Neural progenitor cell (in vitro differentiated cells): ENCODE data around the gene PDZRN4. TPM values are rescaled to one million over a fixed set of nuclear protein-coding genes. Genes with fewer than 3 reads are reported as not detected.
"Not testable (repeated sequence)": the region's sequence is repeated elsewhere in the genome, so short reads cannot be mapped to it uniquely, and the experiment has no call there.

Experiments used
- DNase-seq: peaks from one replicate; pipeline ENCODE4 v3.0.0-alpha.2; 2016; ENCODE audit warnings: low spot score
- H2AFZ ChIP-seq: fragments of 200-600 bp; sonication (generic); replicated peaks from 2 replicates; pipeline ENCODE4 v1.6.1; 2016; ENCODE audit warnings: antibody characterized with exemption
- H3F3A ChIP-seq: fragments of 200-600 bp; sonication (generic); 2 replicates; pipeline ENCODE4 v1.6.1; 2016; ENCODE audit warnings: antibody characterized with exemption, low read depth
- H3K27ac ChIP-seq: fragments of 200-600 bp; sonication (generic); 2 replicates; pipeline ENCODE4 v1.5.1; 2016; ENCODE audit warnings: mild to moderate bottlenecking
- H3K27me3 ChIP-seq: fragments of 200-600 bp; sonication (generic); 2 replicates; pipeline ENCODE4 v1.6.1; 2016; ENCODE audit warnings: mild to moderate bottlenecking, moderate library complexity
- H3K36me3 ChIP-seq: fragments of 200-600 bp; sonication (generic); 2 replicates; pipeline ENCODE4 v1.5.1; 2016
- H3K4me1 ChIP-seq: fragments of 200-600 bp; sonication (generic); 2 replicates; pipeline ENCODE4 v1.6.1; 2016; ENCODE audit warnings: mixed run types
- H3K4me2 ChIP-seq: fragments of 200-600 bp; sonication (generic); 2 replicates; pipeline ENCODE4 v1.6.1; 2016
- H3K4me3 ChIP-seq: fragments of 200-600 bp; sonication (generic); 2 replicates; pipeline ENCODE4 v1.5.1; 2016
- H3K79me2 ChIP-seq: fragments of 200-600 bp; sonication (generic); 2 replicates; pipeline ENCODE4 v1.6.1; 2016; ENCODE audit warnings: low read depth
- H3K9ac ChIP-seq: fragments of 200-600 bp; sonication (generic); 2 replicates; pipeline ENCODE4 v1.6.1; 2016
- H3K9me3 ChIP-seq: fragments of 200-600 bp; sonication (generic); 2 replicates; pipeline ENCODE4 v1.5.1; 2016; ENCODE audit warnings: low read depth
- H4K20me1 ChIP-seq: fragments of 200-600 bp; sonication (generic); 2 replicates; pipeline ENCODE4 v1.6.1; 2016; ENCODE audit warnings: low read depth
- H3K27ac Mint-ChIP-seq: 3 replicates; pipeline ENCODE4 v1.8.0; 2021; ENCODE audit warnings: mixed read lengths
- H3K27me3 Mint-ChIP-seq: 2 replicates; pipeline ENCODE4 v1.8.0; 2022; ENCODE audit warnings: low read depth, mild to moderate bottlenecking, inconsistent platforms, moderate library complexity, mixed read lengths; ENCODE audit not compliant: insufficient read depth
- H3K36me3 Mint-ChIP-seq: 3 replicates; pipeline ENCODE4 v1.8.0; 2021; ENCODE audit warnings: mixed read lengths
- H3K4me1 Mint-ChIP-seq: 3 replicates; pipeline ENCODE4 v1.8.0; 2021; ENCODE audit warnings: mixed read lengths
- H3K4me3 Mint-ChIP-seq: 3 replicates; pipeline ENCODE4 v1.8.0; 2021; ENCODE audit warnings: mild to moderate bottlenecking, moderate library complexity, mixed read lengths
- H3K9me3 Mint-ChIP-seq: 3 replicates; pipeline ENCODE4 v1.8.0; 2020; ENCODE audit warnings: mixed read lengths
- CTCF ChIP-seq: fragments of 200-600 bp; sonication (generic); IDR thresholded peaks from 2 replicates; pipeline ENCODE4 v1.5.1; 2017; ENCODE audit warnings: antibody characterized with exemption, mild to moderate bottlenecking
- EZH2 ChIP-seq: fragments of 200-600 bp; sonication (generic); IDR thresholded peaks from 2 replicates; pipeline ENCODE4 v1.6.1; 2017; ENCODE audit warnings: antibody characterized with exemption, mild to moderate bottlenecking, moderate library complexity
- EZH2phosphoT487 ChIP-seq: fragments of 200-600 bp; sonication (generic); IDR thresholded peaks from 2 replicates; pipeline ENCODE4 v1.6.1; 2017; ENCODE audit warnings: antibody characterized with exemption
- total RNA-seq: library from RNA; depleted of rRNA; stranded (reverse); fragments of >200 nt; gene quantifications from 2 replicates; pipeline ENCODE4 v1.2.3, GENCODE V29; 2015; ENCODE audit warnings: low replicate concordance

Gene PDZRN4
- total RNA-seq, 1 donor from 2014 or later = 0.06 TPM

DNA sequence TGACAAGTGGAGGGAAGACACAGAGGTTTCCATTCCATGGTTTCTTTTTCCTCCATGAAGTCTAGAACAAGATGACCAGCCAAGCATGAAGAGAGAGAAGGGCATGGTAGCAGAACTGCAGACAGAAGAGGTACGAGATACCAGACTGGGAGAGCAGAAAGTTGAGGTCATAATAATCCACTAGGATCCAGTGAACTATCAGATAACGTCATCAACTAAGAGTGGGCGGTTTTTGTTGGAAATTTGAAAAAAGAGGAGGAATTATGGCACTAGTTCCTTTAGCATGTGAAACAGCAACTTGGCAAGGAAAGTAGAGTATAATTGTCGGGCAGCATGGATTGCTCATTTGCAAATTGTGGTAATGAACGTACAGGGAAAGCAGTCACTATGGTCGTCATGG lies 357.6 kb downstream of the PDZRN4 start:
- H3K4me3 Mint-ChIP-seq = no peak overlapping the region
- no peaks in the 10 kb centered on the region for H3K36me3 Mint-ChIP-seq
- Histone ChIP-seq H3K79me2 (no peaks in the 10 kb centered on the region), H4K20me1 (no peaks in the 10 kb centered on the region), H3F3A (no peaks in the 10 kb centered on the region), H3K4me3 (no peak overlapping the region), H3K27me3 (no peaks in the 10 kb centered on the region), H3K36me3 (no peaks in the 10 kb centered on the region), H3K4me1 (no peaks in the 10 kb centered on the region), H3K4me2 (no peak overlapping the region), H3K9ac (no peak overlapping the region), H3K9me3 (no peaks in the 10 kb centered on the region), H2AFZ (no peak overlapping the region), H3K27ac (no peak overlapping the region)
- H3K4me1 Mint-ChIP-seq = no peaks in the 10 kb centered on the region
- no peak for TF ChIP-seq EZH2phosphoT487
- no peak for TF ChIP-seq CTCF
- TF ChIP-seq EZH2 = no peak
- DNase-seq = no peak
- peaks cover 2% of the 10 kb centered on the region for H3K27me3 Mint-ChIP-seq
- H3K9me3 Mint-ChIP-seq = no peaks in the 10 kb centered on the region
- no peak overlapping the region for H3K27ac Mint-ChIP-seq

DNA sequence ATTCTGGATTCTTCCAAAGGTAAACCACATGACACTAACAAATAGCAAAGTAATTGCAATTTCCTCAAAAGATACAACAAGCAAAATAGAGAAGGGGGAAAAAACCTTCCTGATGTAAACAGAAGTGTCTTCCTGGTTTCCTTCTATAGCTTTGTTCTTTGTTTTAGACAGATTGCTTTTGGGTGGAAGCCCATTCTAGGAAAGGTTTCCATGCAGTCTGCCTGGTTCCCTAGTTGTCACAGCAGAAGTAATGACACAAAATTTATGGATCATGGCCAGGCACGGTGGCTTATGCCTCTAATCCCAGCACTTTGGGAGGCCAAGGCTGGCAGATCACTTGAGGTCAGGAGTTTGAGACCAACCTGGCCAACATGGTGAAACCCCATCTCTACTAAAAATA lies 359.0 kb downstream of the PDZRN4 start:
- H3K36me3 ChIP-seq, H2AFZ ChIP-seq, H3K9me3 ChIP-seq, H3K36me3 Mint-ChIP-seq, H3K79me2 ChIP-seq, H3K4me2 ChIP-seq, H3F3A ChIP-seq, H3K9me3 Mint-ChIP-seq, H4K20me1 ChIP-seq, H3K4me1 ChIP-seq, H3K4me3 ChIP-seq, H3K27ac ChIP-seq, H3K9ac ChIP-seq, H3K27ac Mint-ChIP-seq, H3K4me1 Mint-ChIP-seq, DNase-seq, H3K27me3 Mint-ChIP-seq, H3K4me3 Mint-ChIP-seq, H3K27me3 ChIP-seq: not testable (repeated sequence)

GRCh38 chr12:41548926-41549325 lies 360.8 kb downstream of the PDZRN4 start:
- no peak overlapping the region for H3K27ac ChIP-seq
- peaks cover 2% of the 10 kb centered on the region for H3K27me3 Mint-ChIP-seq
- DNase-seq = no peak
- no peaks in the 10 kb centered on the region for H3F3A ChIP-seq
- no peaks in the 10 kb centered on the region for H3K9me3 Mint-ChIP-seq
- H3K9ac ChIP-seq = no peak overlapping the region
- no peak overlapping the region for H3K4me3 Mint-ChIP-seq
- H3K79me2 ChIP-seq = no peaks in the 10 kb centered on the region
- no peaks in the 10 kb centered on the region for H3K36me3 Mint-ChIP-seq
- H3K4me1 Mint-ChIP-seq = no peaks in the 10 kb centered on the region
- H3K9me3 ChIP-seq = no peaks in the 10 kb centered on the region
- no peaks in the 10 kb centered on the region for H3K27me3 ChIP-seq
- no peak overlapping the region for H3K27ac Mint-ChIP-seq
- H2AFZ ChIP-seq = no peak overlapping the region
- H4K20me1 ChIP-seq = no peaks in the 10 kb centered on the region
- TF ChIP-seq EZH2 (no peak), CTCF (no peak), EZH2phosphoT487 (no peak)
- no peaks in the 10 kb centered on the region for H3K4me1 ChIP-seq
- H3K4me2 ChIP-seq = no peak overlapping the region
- no peak overlapping the region for H3K4me3 ChIP-seq
- no peaks in the 10 kb centered on the region for H3K36me3 ChIP-seq

- Mint-ChIP-seq H3K4me3 (no peak overlapping the region), H3K27ac (no peak overlapping the region), H3K27me3 (no peaks in the 10 kb centered on the region), H3K4me1 (no peaks in the 10 kb centered on the region), H3K36me3 (no peaks in the 10 kb centered on the region), H3K9me3 (peaks cover 2% of the 10 kb centered on the region)
- Histone ChIP-seq H2AFZ (no peak overlapping the region), H3K4me2 (no peak overlapping the region), H3K27ac (no peak overlapping the region), H4K20me1 (no peaks in the 10 kb centered on the region), H3K79me2 (no peaks in the 10 kb centered on the region), H3K9me3 (no peaks in the 10 kb centered on the region), H3K9ac (no peak overlapping the region), H3K27me3 (no peaks in the 10 kb centered on the region), H3F3A (no peaks in the 10 kb centered on the region), H3K4me1 (no peaks in the 10 kb centered on the region), H3K4me3 (no peak overlapping the region), H3K36me3 (no peaks in the 10 kb centered on the region)
- no peak for TF ChIP-seq EZH2
- TF ChIP-seq EZH2phosphoT487 = no peak
- TF ChIP-seq CTCF = no peak
- DNase-seq = no peak
Measured at GRCh38 chr12:41552588-41552987, 364.5 kb downstream of the PDZRN4 start.
